ENCODE measurements around the gene ADORA1. TPM values are rescaled to one million over a fixed set of nuclear protein-coding genes. Genes with fewer than 3 reads are reported as not detected.

The ADORA1 gene
- total RNA-seq, 2 experiments from 2014 or later = not detected

DNA sequence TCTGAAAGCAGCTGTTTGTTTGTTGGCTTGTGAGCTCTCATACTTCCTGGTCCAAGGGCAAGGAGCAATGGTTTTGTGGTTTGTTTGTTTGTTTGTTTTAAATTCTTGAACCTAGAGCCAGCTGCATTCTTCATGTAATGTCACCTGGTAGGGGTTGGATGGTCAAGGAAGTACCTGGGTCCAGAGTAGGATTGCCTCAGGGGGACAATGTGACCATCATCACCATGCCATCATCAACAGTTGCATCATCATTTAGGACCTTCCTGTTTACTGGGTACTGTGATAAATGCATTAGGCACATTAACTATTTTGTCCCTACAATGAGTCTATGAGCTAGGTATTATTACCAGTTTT lies 27.0 kb upstream of the ADORA1 start:
- POLR2A ChIA-PET = no interaction called here
- TF ChIP-seq CTCF (IDR thresholded peaks at IDR 0.05) = no peak
- no peaks in the 10 kb centered on the region for H3K36me3 ChIP-seq (ENCODE audit: insufficient read depth, low read length)
- Mint-ChIP-seq H3K4me3 (no peak overlapping the region), H3K4me1 (ENCODE audit: low read depth) (no peaks in the 10 kb centered on the region), H3K36me3 (ENCODE audit: low read depth) (no peaks in the 10 kb centered on the region), H3K27ac (no peak overlapping the region), H3K27me3 (peaks cover 43% of the 10 kb centered on the region), H3K9me3 (peaks cover 6% of the 10 kb centered on the region)
- intact Hi-C loops (cut with DNase I, micrococcal nuclease) = no loop called here
- H3K4me3 ChIP-seq (ENCODE audit: low read length) = no peak overlapping the region
- H3K9me3 ChIP-seq (ENCODE audit: control insufficient read depth in 1 of 2, insufficient read depth in 1 of 2, low read length in 2 of 2) = no peaks in the 10 kb centered on the region
- H3K4me1 ChIP-seq (ENCODE audit: insufficient read depth, low read length) = no peaks in the 10 kb centered on the region
- DNase-seq = no peak
- no peak for ATAC-seq (ENCODE audit: poor library complexity)
- CTCF ChIA-PET = no interaction called here
- peaks cover 10 to 18% of the 10 kb centered on the region in 2 experiments for H3K27me3 ChIP-seq (ENCODE audit: control insufficient read depth in 1 of 2, insufficient read depth in 2 of 2, low read length in 2 of 2)
- H3K27ac ChIP-seq (ENCODE audit: low read depth in 1 of 2, low read length in 2 of 2) = no peak overlapping the region

DNA sequence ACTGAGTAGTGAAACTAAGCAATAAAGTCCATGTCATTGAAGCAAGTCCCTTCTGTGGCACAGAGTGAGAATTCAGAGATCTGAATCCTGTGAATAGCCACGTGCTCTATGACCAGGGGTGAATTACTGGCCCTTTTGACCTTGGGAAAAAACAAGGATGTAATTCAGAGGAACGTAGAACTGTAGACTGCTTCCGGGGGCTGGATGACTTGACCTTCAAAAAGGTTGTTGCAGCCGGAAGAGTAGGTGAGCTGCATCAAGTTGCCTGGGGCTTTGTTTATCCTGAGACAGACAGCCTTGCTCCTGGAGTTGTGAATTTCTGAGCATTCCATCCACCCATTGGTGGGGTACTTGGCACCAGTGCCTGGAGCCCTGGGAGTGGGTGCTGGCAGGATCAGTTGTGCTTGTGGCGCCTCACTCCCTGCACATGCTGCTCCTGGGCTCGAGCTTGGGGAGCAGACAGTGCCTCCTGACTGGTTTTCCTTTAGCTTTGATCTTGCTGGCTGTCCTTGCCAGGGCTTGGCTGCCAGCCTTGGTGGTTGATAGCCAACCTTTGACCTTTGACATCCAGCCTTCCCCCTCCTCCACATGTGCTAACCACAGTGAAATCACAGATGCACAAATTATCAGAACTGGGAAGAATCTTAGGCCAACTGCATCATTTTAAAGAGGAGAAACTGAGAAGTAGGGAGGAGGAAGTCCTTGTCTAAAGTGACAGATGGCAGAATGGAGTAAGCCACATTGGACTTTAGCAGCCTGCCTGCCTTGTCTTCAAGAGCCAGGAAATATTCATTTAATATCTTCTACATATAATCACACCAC lies 25.5 kb upstream of the ADORA1 start:
- no peak for TF ChIP-seq CTCF (IDR thresholded peaks at IDR 0.05)
- ChIA-PET POLR2A (no interaction called here), CTCF (no interaction called here)
- H3K27me3 Mint-ChIP-seq = peaks cover 44% of the 10 kb centered on the region
- no peak for DNase-seq
- intact Hi-C loops (cut with DNase I, micrococcal nuclease) = no loop called here
- no peak for ATAC-seq (ENCODE audit: poor library complexity)
- Histone ChIP-seq H3K27me3 (ENCODE audit: control insufficient read depth in 1 of 2, insufficient read depth in 2 of 2, low read length in 2 of 2) (peaks cover 15 to 18% of the 10 kb centered on the region in 2 experiments), H3K9me3 (ENCODE audit: control insufficient read depth in 1 of 2, insufficient read depth in 1 of 2, low read length in 2 of 2) (no peaks in the 10 kb centered on the region), H3K4me1 (ENCODE audit: insufficient read depth, low read length) (no peaks in the 10 kb centered on the region), H3K4me3 (ENCODE audit: low read length) (no peak overlapping the region), H3K36me3 (ENCODE audit: insufficient read depth, low read length) (no peaks in the 10 kb centered on the region), H3K27ac (ENCODE audit: low read depth in 1 of 2, low read length in 2 of 2) (no peak overlapping the region)
- H3K4me3 Mint-ChIP-seq = no peak overlapping the region
- H3K4me1 Mint-ChIP-seq (ENCODE audit: low read depth) = no peaks in the 10 kb centered on the region
- H3K36me3 Mint-ChIP-seq (ENCODE audit: low read depth) = no peaks in the 10 kb centered on the region
- no peak overlapping the region for H3K27ac Mint-ChIP-seq
- no peaks in the 10 kb centered on the region for H3K9me3 Mint-ChIP-seq

- CTCF ChIA-PET = no interaction called here
- no peak for ATAC-seq (ENCODE audit: poor library complexity)
- intact Hi-C loops (cut with DNase I, micrococcal nuclease) = no loop called here
These were observed 24.3 kb upstream of the ADORA1 start for GRCh38 chr1:203103216-203103615.

More at GRCh38 chr1:203103216-203103615, 24.3 kb upstream of the ADORA1 start:
- no peaks in the 10 kb centered on the region for H3K9me3 ChIP-seq (ENCODE audit: control insufficient read depth in 1 of 2, insufficient read depth in 1 of 2, low read length in 2 of 2)
- no peak overlapping the region for H3K4me3 ChIP-seq (ENCODE audit: low read length)
- peaks cover 17 to 21% of the 10 kb centered on the region in 2 experiments for H3K27me3 ChIP-seq (ENCODE audit: control insufficient read depth in 1 of 2, insufficient read depth in 2 of 2, low read length in 2 of 2)
- no peaks in the 10 kb centered on the region for H3K4me1 Mint-ChIP-seq (ENCODE audit: low read depth)
- H3K27me3 Mint-ChIP-seq = peaks cover 54% of the 10 kb centered on the region
- H3K4me3 Mint-ChIP-seq = no peak overlapping the region
- no peaks in the 10 kb centered on the region for H3K36me3 ChIP-seq (ENCODE audit: insufficient read depth, low read length)
- no peak for TF ChIP-seq CTCF (IDR thresholded peaks at IDR 0.05)
- POLR2A ChIA-PET = no interaction called here
- H3K36me3 Mint-ChIP-seq (ENCODE audit: low read depth) = no peaks in the 10 kb centered on the region
- no peak overlapping the region for H3K27ac ChIP-seq (ENCODE audit: low read depth in 1 of 2, low read length in 2 of 2)
- no peaks in the 10 kb centered on the region for H3K9me3 Mint-ChIP-seq
- H3K4me1 ChIP-seq (ENCODE audit: insufficient read depth, low read length) = no peaks in the 10 kb centered on the region
- H3K27ac Mint-ChIP-seq = no peak overlapping the region
- no peak for DNase-seq
